GM23248 (cell line): ENCODE measurements around the gene SIRPG.

Experiments used
- EZH2 ChIP-seq: fragments of 200-600 bp; sonication (generic); IDR thresholded peaks from 2 replicates; pipeline ENCODE4 v1.6.1; 2018; ENCODE audit warnings: antibody characterized with exemption, mild to moderate bottlenecking; ENCODE audit not compliant: insufficient read depth, poor library complexity, severe bottlenecking
- EZH2phosphoT487 ChIP-seq: fragments of 200-600 bp; sonication (generic); IDR thresholded peaks from 2 replicates; pipeline ENCODE4 v1.6.1; 2018; ENCODE audit warnings: antibody characterized with exemption, moderate library complexity, mild to moderate bottlenecking, low read depth; ENCODE audit not compliant: insufficient read depth

DNA sequence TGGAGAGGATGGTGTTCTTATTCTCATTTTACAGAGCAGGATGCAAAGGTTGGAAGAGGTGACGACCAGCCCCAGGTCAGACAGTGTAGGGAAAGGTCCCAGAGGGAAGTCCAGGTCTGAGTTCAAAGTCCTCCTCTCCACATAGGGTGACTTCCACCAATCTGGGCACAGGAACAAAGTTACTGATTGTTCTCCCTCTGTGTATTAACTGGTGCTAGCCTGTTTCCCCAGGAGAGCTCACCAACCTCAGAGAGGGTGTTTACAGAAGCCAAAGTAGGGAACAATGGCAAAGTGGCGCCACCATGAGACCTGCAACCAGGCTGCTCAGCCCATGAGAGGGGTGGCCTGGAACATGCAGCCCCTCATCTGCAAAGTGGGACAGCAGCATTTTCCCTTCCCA is 21.0 kb downstream of the SIRPG start:
- TF ChIP-seq EZH2: no peak
- no peak for TF ChIP-seq EZH2phosphoT487
